AG09319 (cell line): ENCODE measurements around the gene FGD1.
"Not testable (repeated sequence)": the region's sequence is repeated elsewhere in the genome, so short reads cannot be mapped to it uniquely, and the experiment has no call there.

ENCODE experiments used
- DNase-seq: peaks from one replicate; pipeline ENCODE4 v3.0.0-alpha.2; 2010; ENCODE audit warnings: low read depth; ENCODE audit errors: extremely low read depth
- CTCF ChIP-seq: IDR thresholded peaks from 2 replicates; pipeline ENCODE4 v1.5.1; 2011; ENCODE audit warnings: low read depth, mild to moderate bottlenecking, inconsistent platforms, low read length, moderate library complexity

The FGD1 gene

DNA sequence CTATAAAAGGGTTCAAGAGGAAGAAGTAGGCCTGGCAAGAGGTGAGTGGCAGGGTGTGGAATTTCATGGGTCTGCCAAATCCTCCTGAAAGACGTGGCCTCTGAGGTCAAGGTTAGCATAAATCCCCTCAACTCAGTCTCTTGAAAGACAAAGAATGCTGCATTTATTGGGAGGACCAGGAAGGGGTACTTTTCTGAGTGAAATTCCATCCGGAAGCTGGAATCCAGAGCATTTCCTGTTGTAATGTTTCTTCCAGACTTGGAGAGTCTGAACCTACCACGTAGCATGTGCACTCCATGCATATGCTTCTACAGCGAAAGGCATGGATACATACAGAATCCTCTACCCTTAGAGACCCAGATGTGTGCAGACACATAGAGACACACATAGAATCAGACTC, 13.4 kb upstream of the FGD1 start:
- DNase-seq: no peak
- no peak for TF ChIP-seq CTCF

GRCh38 chrX:54496936-54497335, 902 bp upstream of the FGD1 start:
- DNase-seq: no peak
- no peak for TF ChIP-seq CTCF

DNA sequence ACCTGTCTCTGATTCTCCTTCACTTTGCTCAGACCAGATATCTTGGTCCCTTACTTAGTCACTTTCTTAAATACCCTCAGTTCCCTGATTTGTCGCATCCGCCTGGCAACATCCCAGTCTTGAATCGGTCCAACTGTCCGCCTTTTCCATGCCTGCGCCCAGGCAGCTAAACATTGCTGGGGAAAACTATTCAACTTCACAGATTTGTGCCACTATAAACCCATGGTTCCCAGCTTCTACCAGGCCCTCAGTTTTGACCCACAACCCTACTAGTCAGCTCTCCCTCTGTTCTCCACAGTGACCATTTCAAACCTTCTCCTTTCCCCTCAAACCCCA, 451 bp upstream of the FGD1 start:
- no peak for DNase-seq
- TF ChIP-seq CTCF: no peak

GRCh38 chrX:54494989-54495813, 833 bp downstream of the FGD1 start:
- DNase-seq: no peak
- TF ChIP-seq CTCF: no peak

- TF ChIP-seq CTCF: no peak
- no peak for DNase-seq
These were observed 1.7 kb downstream of the FGD1 start for GRCh38 chrX:54494166-54494988.

GRCh38 chrX:54492340-54492739, 3.7 kb downstream of the FGD1 start:
- peak; percentile 11 for DNase-seq
- TF ChIP-seq CTCF: no peak

DNA sequence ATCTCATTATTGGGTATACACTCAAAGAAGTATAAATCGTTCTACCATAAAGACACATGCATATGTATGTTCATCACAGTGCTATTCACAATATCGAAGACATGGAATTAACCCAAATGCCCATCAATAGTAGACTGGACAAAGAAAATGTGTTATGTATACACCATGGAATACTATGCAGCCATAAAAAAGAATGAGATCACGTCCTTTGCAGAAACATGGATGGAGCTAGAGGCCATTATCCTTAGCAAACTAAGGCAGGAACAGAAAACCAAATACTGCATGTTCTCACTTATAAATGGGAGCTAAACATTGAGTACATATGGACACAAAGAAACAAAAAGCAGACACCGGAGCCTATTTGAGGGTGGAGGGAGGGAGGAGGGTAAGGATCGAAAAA, 6.2 kb downstream of the FGD1 start:
- DNase-seq: not testable (repeated sequence)

- DNase-seq: no peak
- TF ChIP-seq CTCF: no peak
These were observed 11.4 kb downstream of the FGD1 start for GRCh38 chrX:54484666-54485065.
